NK-92 treated with Interleukin-12 subunit alpha and Interleukin-12 subunit beta, amount 100 ng/mL, for 24 hours (cell line): ENCODE measurements around the gene RNF38.
"Not testable (repeated sequence)": the region's sequence is repeated elsewhere in the genome, so short reads cannot be mapped to it uniquely, and the experiment has no call there.

Experiments
- DNase-seq: peaks from one replicate; lab custom pipeline; 2025; lab: John Stamatoyannopoulos, UW

Gene RNF38

GRCh38 chr9:36328798-36329411 is 71.2 kb downstream of the RNF38 start:
- no peak for DNase-seq

- DNase-seq = no peak
Measured at GRCh38 chr9:36325081-36325828, 74.8 kb downstream of the RNF38 start.

- no peak for DNase-seq
Measured at GRCh38 chr9:36323926-36324325, 76.1 kb downstream of the RNF38 start.

- no peak for DNase-seq
Measured at GRCh38 chr9:36322462-36322861, 77.6 kb downstream of the RNF38 start.

GRCh38 chr9:36321903-36322302 is 78.2 kb downstream of the RNF38 start:
- DNase-seq = not testable (repeated sequence)

GRCh38 chr9:36320466-36320865 is 79.6 kb downstream of the RNF38 start:
- DNase-seq = no peak

GRCh38 chr9:36319806-36320205 is 80.3 kb downstream of the RNF38 start:
- no peak for DNase-seq

GRCh38 chr9:36319183-36319582 is 80.9 kb downstream of the RNF38 start:
- DNase-seq = no peak

GRCh38 chr9:36318212-36318802 is 81.8 kb downstream of the RNF38 start:
- no peak for DNase-seq

- DNase-seq = no peak
Measured at GRCh38 chr9:36317766-36318165, 82.3 kb downstream of the RNF38 start.

- no peak for DNase-seq
Measured at GRCh38 chr9:36316611-36317317, 83.3 kb downstream of the RNF38 start.

GRCh38 chr9:36316049-36316448 is 84.0 kb downstream of the RNF38 start:
- DNase-seq = no peak

GRCh38 chr9:36315283-36315682 is 84.8 kb downstream of the RNF38 start:
- DNase-seq = no peak

- no peak for DNase-seq
Measured at GRCh38 chr9:36314740-36315139, 85.3 kb downstream of the RNF38 start.

- DNase-seq = no peak
Measured at GRCh38 chr9:36306471-36307306, 93.4 kb downstream of the RNF38 start.

GRCh38 chr9:36304366-36304765 is 95.7 kb downstream of the RNF38 start:
- not testable (repeated sequence) for DNase-seq

- DNase-seq = no peak
Measured at GRCh38 chr9:36301227-36301626, 98.8 kb downstream of the RNF38 start.

- no peak for DNase-seq
Measured at GRCh38 chr9:36298566-36298965, 101.5 kb downstream of the RNF38 start.

- DNase-seq = no peak
Measured at GRCh38 chr9:36297798-36298197, 102.3 kb downstream of the RNF38 start.

- not testable (repeated sequence) for DNase-seq
Measured at GRCh38 chr9:36294996-36295395, 105.1 kb downstream of the RNF38 start.

GRCh38 chr9:36293918-36294317 is 106.2 kb downstream of the RNF38 start:
- no peak for DNase-seq

GRCh38 chr9:36293171-36293570 is 106.9 kb downstream of the RNF38 start:
- DNase-seq = no peak
